A549 (cell line): ENCODE measurements around the gene APBB2.

ENCODE experiments used
- CBX2 ChIP-seq: fragments of 200-600 bp; sonication (generic); IDR thresholded peaks from 2 replicates; pipeline ENCODE4 v1.6.1; 2016; ENCODE audit warnings: low read depth, mild to moderate bottlenecking, borderline replicate concordance
- EHMT2 ChIP-seq: fragments of 200-600 bp; sonication (generic); IDR thresholded peaks from 2 replicates; pipeline ENCODE4 v1.6.1; 2016; ENCODE audit warnings: antibody characterized with exemption, low read depth, mild to moderate bottlenecking, moderate library complexity
- HOXB13 ChIP-seq: fragments of 250-450 bp; sonication (Bioruptor Pico); IDR thresholded peaks from 2 replicates; pipeline ENCODE4 v1.5.0; 2020; ENCODE audit warnings: low read depth, mild to moderate bottlenecking, moderate library complexity
- MAFK ChIP-seq: fragments of 450-650 bp; IDR thresholded peaks from 2 replicates; pipeline ENCODE4 v1.6.1; 2014; ENCODE audit not compliant: partially characterized antibody
- MAZ ChIP-seq: fragments of 150-350 bp; IDR thresholded peaks from 2 replicates; pipeline ENCODE4 v1.6.1; 2014; ENCODE audit warnings: antibody characterized with exemption, low read depth, low read length, borderline replicate concordance
- NPAS2 ChIP-seq: fragments of 250-450 bp; sonication (Bioruptor Pico); IDR thresholded peaks from 2 replicates; pipeline ENCODE4 v1.8.0; 2022; ENCODE audit warnings: mild to moderate bottlenecking, moderate library complexity, borderline replicate concordance
- POLR2A ChIP-seq: IDR thresholded peaks from 2 replicates; pipeline ENCODE4 v1.6.1; 2012; ENCODE audit warnings: mild to moderate bottlenecking, low read length
- RAD21 ChIP-seq, 2 experiments: fragments of >200 bp in 1 of 2; sonication (Bioruptor Twin) in 1 of 2; formaldehyde crosslinking in 1 of 2; IDR thresholded peaks in 1 of 2; conservative IDR thresholded peaks in 1 of 2; 2 replicates in 1 of 2; 3 replicates in 1 of 2; pipeline ENCODE4 v1.6.1; 2012 to 2018; ENCODE audit warnings: inconsistent platforms in 1 of 2
- ZSCAN20 ChIP-seq: fragments of 250-450 bp; sonication (Bioruptor Pico); IDR thresholded peaks from 2 replicates; pipeline ENCODE4 v1.8.0; 2022; ENCODE audit warnings: mild to moderate bottlenecking, moderate library complexity
- TF ChIP-seq, protein P1 (sequence below): fragments of >200 bp; sonication (Bioruptor Twin); formaldehyde crosslinking; IDR thresholded peaks from 3 replicates; pipeline ENCODE4 v1.5.1; 2016

DNA sequence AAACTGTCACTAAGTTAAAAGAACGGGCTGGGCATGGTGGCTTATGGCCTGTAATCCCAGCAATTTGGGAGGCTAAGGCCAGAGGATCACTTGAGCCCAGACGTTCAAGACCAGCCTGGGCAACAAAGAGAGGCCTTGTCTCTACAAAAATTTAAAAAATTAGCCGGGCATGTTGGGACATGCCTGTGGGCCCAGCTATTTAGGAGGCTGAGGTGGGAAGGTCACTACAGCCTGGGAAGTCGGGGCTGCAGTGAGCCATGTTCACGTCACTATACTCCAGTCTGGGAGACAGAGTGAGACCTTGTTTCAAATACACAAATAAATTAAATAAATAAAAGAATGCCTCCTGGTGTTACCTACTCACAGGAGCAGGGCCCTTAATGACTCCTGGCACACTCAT is 69.5 kb downstream of the APBB2 start:
- TF ChIP-seq, protein P1, sequence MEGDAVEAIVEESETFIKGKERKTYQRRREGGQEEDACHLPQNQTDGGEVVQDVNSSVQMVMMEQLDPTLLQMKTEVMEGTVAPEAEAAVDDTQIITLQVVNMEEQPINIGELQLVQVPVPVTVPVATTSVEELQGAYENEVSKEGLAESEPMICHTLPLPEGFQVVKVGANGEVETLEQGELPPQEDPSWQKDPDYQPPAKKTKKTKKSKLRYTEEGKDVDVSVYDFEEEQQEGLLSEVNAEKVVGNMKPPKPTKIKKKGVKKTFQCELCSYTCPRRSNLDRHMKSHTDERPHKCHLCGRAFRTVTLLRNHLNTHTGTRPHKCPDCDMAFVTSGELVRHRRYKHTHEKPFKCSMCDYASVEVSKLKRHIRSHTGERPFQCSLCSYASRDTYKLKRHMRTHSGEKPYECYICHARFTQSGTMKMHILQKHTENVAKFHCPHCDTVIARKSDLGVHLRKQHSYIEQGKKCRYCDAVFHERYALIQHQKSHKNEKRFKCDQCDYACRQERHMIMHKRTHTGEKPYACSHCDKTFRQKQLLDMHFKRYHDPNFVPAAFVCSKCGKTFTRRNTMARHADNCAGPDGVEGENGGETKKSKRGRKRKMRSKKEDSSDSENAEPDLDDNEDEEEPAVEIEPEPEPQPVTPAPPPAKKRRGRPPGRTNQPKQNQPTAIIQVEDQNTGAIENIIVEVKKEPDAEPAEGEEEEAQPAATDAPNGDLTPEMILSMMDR = no peak
- TF ChIP-seq ZSCAN20 (CRISPR knock-in tag) (no peak), POLR2A (no peak), RAD21 (conservative IDR thresholded peaks at IDR 0.05 in 1 of 2, IDR thresholded peaks at IDR 0.05 in 1 of 2) (no peak), MAZ (no peak), HOXB13 (CRISPR knock-in tag) (no peak), MAFK (no peak), NPAS2 (CRISPR knock-in tag) (no peak), CBX2 (no peak), EHMT2 (no peak)
